Heart left ventricle (tissue), 16 donors: ENCODE data around the gene STK38L. TPM values are rescaled to one million over a fixed set of nuclear protein-coding genes. Genes with fewer than 3 reads are reported as not detected.

Source experiments
- ATAC-seq, 4 donors: fragments of 200-7000 bp; cut with Tn5 transposase; one replicate each; pipeline ENCODE4 v1.9.1; 2020 to 2022; ENCODE audit warnings: moderate library complexity in 4 of 4, mild to moderate bottlenecking in 3 of 4, moderate number of reproducible peaks in 1 of 4
- DNase-seq, 5 donors: peaks; one replicate each; pipeline ENCODE4 v3.0.0-alpha.2; 2020
- H3K27ac ChIP-seq, 12 donors: fragments of 200-600 bp; sonication (generic) in 4 of 12; one replicate each; pipeline versions ENCODE4 v1.5.0 to v1.8.0; 2016 to 2022; ENCODE audit warnings: mild to moderate bottlenecking in 2 of 12
- H3K27me3 ChIP-seq, 9 donors: fragments of 200-600 bp; sonication (generic) in 2 of 9; one replicate each; pipeline versions ENCODE4 v1.5.1 to v1.8.0; 2016 to 2022; ENCODE audit warnings: mild to moderate bottlenecking in 3 of 9
- H3K36me3 ChIP-seq, 9 donors: fragments of 200-600 bp; sonication (generic) in 2 of 9; one replicate each; pipeline versions ENCODE4 v1.5.0 to v1.8.0; 2018 to 2022; ENCODE audit warnings: mild to moderate bottlenecking in 2 of 9
- H3K4me1 ChIP-seq, 12 donors: fragments of 200-600 bp; sonication (generic) in 4 of 12; one replicate each; pipeline versions ENCODE4 v1.5.0 to v1.8.0; 2016 to 2022; ENCODE audit warnings: mild to moderate bottlenecking in 3 of 12
- H3K4me3 ChIP-seq, 12 donors: fragments of 200-600 bp; sonication (generic) in 4 of 12; one replicate each; pipeline versions ENCODE4 v1.5.0 to v1.8.0; 2017 to 2022; ENCODE audit warnings: mild to moderate bottlenecking in 9 of 12, moderate library complexity in 4 of 12
- H3K9me3 ChIP-seq, 12 donors: fragments of 200-600 bp; sonication (generic) in 4 of 12; one replicate each; pipeline versions ENCODE4 v1.5.0 to v1.8.0; 2016 to 2022; ENCODE audit warnings: mild to moderate bottlenecking in 1 of 12
- POLR2A ChIP-seq, 2 donors: fragments of 450-650 bp; IDR thresholded peaks; one replicate each; pipeline ENCODE4 v1.6.1; 2017; ENCODE audit warnings: antibody characterized with exemption in 2 of 2, mild to moderate bottlenecking in 2 of 2, moderate library complexity in 2 of 2
- WGBS, 4 donors: extraction: QIAGEN DNeasy Blood & Tissue Kit in 2 of 4; methylation state at CpG; one replicate each; pipeline versions ENCODE4 v1.1.5 to v1.1.7; 2013 to 2018; 5-methylcytosine and 5-hydroxymethylcytosine counted together
- intact Hi-C, 10 donors: fragments of 100-400 bp; cut with DNase I; formaldehyde crosslinking; loops; one replicate each; pipeline versions ENCODE4 v1.11.1 to v1.14.2; 2022
- polyA plus RNA-seq, 2 donors: library from polyadenylated mRNA; stranded (reverse); fragments of 200-250 nt; gene quantifications; one replicate each; pipeline ENCODE4 v1.2.3, GENCODE V29; 2013
- total RNA-seq, 9 donors: library from RNA; depleted of rRNA in 2 of 9; stranded (reverse); fragments of >200 nt in 2 of 9; fragmentation: NEBNext Ultra II Directional in 3 of 9; extraction: Animal tissue kit (Norgen Biotek cat#: 25700) in 3 of 9; gene quantifications; one replicate each; pipeline versions ENCODE4 v1.1.0 to v1.2.4, GENCODE V29; 2016 to 2023
- TF ChIP-seq, protein P1 (sequence below), 12 donors: fragments of 200-600 bp; sonication (generic) in 4 of 12; IDR thresholded peaks; one replicate each; pipeline versions ENCODE4 v1.5.0 to v1.8.0; 2018 to 2022; ENCODE audit warnings: antibody characterized with exemption in 12 of 12, mild to moderate bottlenecking in 5 of 12
- donor health status: ischemic (EF 13 %, LVEDD 7.1; RV severe dilation, severe dysfunction).
- donor health status: healthy with polysubstance abuse.
- donor health status: DM: no; HTN: yes; CAD: no.
- donor health status: DM: no; HTN: no; CAD: no.
- donor health status: ischemic (EF 25% LVEDD 6.9; RV normal size, moderate dysfunction).
- donor health status: ischemic (EF 25% LVEDD 5.7; RV mildly dilated, moderate dysfunction).
- donor health status: healthy.
- donor health status: DM: yes; HTN: yes; CAD: no.
- donor health status: ischemic (EF 35%, LVEDD 5.7; RV mildly dilated, moderate dysfunction).
- donor health status: nonischemic (EF 11% LVEDD 7.7; RV severe dilation, severe dysfunction).
- donor health status: DM: yes; HTN: yes; CAD: no.
- donor health status: PGD.
- donor health status: ischemic (EF 29% LVEDD 5.4; RV normal size, mild dysfunction).
- donor health status: nonischemic (EF 23%, LVEDD 6.1; RV moderate dilation, normal function).

The STK38L gene
- total and polyA plus RNA-seq, 11 donors: 21.1 to 142 (median 55.2) TPM

DNA sequence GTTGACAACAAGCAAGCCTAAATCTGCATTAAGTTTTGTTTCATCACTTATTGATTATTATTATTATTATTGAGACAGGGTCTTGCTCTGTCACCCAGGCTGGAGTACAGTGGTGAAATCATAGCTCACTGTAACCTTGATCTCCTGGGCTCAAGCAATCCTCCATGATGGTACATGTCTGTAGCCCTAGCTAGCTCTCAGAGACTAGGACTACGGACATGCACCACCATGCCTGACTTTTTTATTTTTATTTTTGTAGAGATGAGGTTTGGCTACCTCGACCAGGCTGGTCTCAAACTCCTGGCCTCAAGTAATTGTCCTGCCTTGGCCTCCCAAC lies 35.7 kb upstream of the STK38L start:
- TF ChIP-seq POLR2A (IDR thresholded peaks at IDR 0.05): no peak
- TF ChIP-seq, protein P1, sequence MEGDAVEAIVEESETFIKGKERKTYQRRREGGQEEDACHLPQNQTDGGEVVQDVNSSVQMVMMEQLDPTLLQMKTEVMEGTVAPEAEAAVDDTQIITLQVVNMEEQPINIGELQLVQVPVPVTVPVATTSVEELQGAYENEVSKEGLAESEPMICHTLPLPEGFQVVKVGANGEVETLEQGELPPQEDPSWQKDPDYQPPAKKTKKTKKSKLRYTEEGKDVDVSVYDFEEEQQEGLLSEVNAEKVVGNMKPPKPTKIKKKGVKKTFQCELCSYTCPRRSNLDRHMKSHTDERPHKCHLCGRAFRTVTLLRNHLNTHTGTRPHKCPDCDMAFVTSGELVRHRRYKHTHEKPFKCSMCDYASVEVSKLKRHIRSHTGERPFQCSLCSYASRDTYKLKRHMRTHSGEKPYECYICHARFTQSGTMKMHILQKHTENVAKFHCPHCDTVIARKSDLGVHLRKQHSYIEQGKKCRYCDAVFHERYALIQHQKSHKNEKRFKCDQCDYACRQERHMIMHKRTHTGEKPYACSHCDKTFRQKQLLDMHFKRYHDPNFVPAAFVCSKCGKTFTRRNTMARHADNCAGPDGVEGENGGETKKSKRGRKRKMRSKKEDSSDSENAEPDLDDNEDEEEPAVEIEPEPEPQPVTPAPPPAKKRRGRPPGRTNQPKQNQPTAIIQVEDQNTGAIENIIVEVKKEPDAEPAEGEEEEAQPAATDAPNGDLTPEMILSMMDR (IDR thresholded peaks at IDR 0.05): no peak
- no peak overlapping the region for H3K27ac ChIP-seq
- H3K27me3 ChIP-seq: no peaks in the 10 kb centered on the region
- no peaks in the 10 kb centered on the region for H3K4me1 ChIP-seq
- intact Hi-C loops: no loop called here
- no peak for ATAC-seq
- H3K36me3 ChIP-seq: no peaks in the 10 kb centered on the region
- WGBS, 4 donors: 82 to 95% (median 87%) methylated on average over 2 of the region's 2 CpGs
- no peak overlapping the region for H3K4me3 ChIP-seq
- H3K9me3 ChIP-seq: peaks cover 0 to 16% (median 0%) of the 10 kb centered on the region in 12 donors
- no peak for DNase-seq

DNA sequence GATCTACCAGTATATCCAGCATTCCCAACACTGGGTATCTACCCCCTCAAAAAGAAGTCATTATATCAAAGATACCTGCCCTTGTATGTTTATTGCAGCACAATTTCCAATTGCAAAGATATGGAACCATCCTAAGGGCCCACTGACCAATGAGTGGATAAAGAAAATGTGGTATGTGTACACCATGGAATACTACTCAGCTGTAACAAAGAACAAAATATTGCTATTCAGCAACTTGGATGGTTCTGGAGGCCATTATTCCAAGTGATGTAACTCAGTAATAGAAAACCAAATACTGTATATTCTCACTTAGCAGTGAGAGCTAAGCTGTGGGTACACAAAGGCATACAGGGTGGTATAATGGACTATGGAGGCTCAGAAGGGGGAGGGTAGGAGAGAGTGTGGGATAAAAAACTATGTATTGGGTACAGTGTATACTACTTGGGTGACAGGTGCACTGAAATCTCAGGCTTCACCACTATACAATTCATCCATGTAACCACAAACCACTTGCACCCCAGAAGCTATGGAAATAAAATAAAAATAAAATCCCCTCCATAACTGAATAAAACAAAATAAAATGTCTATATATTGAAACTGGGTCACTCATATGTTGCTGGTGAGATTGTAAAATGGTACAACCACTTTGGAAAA lies 34.7 kb upstream of the STK38L start:
- Histone ChIP-seq H3K36me3 (no peaks in the 10 kb centered on the region), H3K27ac (no peak overlapping the region), H3K9me3 (peaks cover 0 to 16% (median 0%) of the 10 kb centered on the region in 12 donors), H3K4me1 (no peaks in the 10 kb centered on the region), H3K4me3 (no peak overlapping the region), H3K27me3 (no peaks in the 10 kb centered on the region)
- no peak for DNase-seq
- TF ChIP-seq POLR2A (IDR thresholded peaks at IDR 0.05): no peak
- TF ChIP-seq, protein P1 (IDR thresholded peaks at IDR 0.05): no peak
- ATAC-seq: no peak
- intact Hi-C loops: no loop called here

DNA sequence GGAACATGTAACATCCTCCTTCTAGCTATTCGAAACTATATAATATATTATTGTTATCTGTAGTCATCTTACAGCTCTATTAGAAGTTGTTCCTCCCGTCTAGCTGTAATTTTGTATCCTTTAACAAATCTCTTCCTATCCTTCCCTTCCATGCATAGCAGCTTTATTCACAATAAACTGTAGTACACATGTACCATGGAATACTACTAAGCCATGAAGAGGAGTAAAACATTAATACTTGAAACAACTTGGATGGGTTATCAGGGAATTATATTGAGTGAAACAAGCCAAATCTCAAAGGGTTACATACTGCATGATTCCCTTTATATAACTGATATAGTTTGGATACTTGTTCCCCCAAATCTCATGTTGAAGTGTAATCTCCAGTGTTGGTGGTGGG lies 33.9 kb upstream of the STK38L start:
- WGBS, 4 donors: 96 to 99% (median 98%) methylated on average over 2 of the region's 2 CpGs
- Histone ChIP-seq H3K27ac (no peak overlapping the region), H3K4me1 (no peaks in the 10 kb centered on the region), H3K27me3 (no peaks in the 10 kb centered on the region), H3K4me3 (no peak overlapping the region), H3K36me3 (no peaks in the 10 kb centered on the region), H3K9me3 (peaks cover 0 to 16% (median 0%) of the 10 kb centered on the region in 12 donors)
- DNase-seq (no peak), ATAC-seq (no peak)
- TF ChIP-seq, protein P1 (IDR thresholded peaks at IDR 0.05): no peak
- TF ChIP-seq POLR2A (IDR thresholded peaks at IDR 0.05): no peak
- intact Hi-C loops: no loop called here

DNA sequence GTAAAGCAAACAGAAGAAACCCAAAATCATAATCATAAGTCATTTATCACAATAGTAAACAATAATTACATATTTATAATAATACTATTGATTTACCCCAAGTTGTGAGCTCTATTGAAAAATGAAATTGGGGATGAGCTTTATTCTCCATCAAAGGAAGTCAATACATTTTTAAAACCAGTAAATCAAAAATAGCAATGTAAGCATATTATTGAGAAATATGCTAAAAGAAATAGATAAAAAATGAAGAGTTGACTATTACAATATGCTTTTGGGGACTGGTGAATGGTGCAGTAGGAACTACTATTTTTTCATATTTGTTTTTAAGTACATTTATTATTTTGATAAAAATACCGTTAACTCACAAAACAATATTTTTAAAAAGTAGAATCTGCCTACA lies 31.2 kb upstream of the STK38L start:
- Histone ChIP-seq H3K9me3 (peaks cover 0 to 16% (median 0%) of the 10 kb centered on the region in 12 donors), H3K4me1 (no peaks in the 10 kb centered on the region), H3K36me3 (no peaks in the 10 kb centered on the region), H3K4me3 (no peak overlapping the region), H3K27ac (no peak overlapping the region), H3K27me3 (no peaks in the 10 kb centered on the region)
- TF ChIP-seq, protein P1 (IDR thresholded peaks at IDR 0.05): no peak
- TF ChIP-seq POLR2A (IDR thresholded peaks at IDR 0.05): no peak
- DNase-seq: no peak
- no peak for ATAC-seq
- 97 to 99% (median 98%) methylated on average over 1 of the region's 1 CpG for WGBS, 4 donors
- intact Hi-C loops: no loop called here
